ENCODE results near the gene SRGAP3.

Gene SRGAP3

DNA sequence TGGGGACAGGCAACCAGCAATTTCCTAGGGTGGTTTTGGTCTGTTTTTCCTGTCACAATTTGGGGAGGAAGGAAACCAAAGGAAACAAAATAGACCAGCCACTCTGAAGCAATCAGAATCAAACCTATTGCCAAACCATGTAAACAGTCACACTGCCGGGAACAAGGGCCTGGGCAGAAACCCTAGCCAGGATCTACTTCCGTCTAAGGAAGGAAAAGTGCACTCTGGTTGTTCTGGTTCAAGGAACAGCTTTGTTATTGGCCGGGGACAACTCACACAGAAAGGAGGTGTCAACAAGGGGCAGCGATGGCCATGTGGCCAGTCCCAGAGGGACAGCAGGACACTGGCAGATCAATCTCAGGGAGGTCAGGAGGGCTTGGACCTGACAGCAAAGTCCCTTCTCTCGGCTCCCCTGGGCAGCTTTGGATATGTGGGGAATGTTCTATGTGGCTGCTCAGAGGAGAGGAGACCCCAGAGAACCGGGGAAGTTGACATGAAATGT lies 268.6 kb downstream of the SRGAP3 start (continued):
- TF ChIP-seq, protein P1, sequence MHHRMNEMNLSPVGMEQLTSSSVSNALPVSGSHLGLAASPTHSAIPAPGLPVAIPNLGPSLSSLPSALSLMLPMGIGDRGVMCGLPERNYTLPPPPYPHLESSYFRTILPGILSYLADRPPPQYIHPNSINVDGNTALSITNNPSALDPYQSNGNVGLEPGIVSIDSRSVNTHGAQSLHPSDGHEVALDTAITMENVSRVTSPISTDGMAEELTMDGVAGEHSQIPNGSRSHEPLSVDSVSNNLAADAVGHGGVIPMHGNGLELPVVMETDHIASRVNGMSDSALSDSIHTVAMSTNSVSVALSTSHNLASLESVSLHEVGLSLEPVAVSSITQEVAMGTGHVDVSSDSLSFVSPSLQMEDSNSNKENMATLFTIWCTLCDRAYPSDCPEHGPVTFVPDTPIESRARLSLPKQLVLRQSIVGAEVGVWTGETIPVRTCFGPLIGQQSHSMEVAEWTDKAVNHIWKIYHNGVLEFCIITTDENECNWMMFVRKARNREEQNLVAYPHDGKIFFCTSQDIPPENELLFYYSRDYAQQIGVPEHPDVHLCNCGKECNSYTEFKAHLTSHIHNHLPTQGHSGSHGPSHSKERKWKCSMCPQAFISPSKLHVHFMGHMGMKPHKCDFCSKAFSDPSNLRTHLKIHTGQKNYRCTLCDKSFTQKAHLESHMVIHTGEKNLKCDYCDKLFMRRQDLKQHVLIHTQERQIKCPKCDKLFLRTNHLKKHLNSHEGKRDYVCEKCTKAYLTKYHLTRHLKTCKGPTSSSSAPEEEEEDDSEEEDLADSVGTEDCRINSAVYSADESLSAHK (tag by site-specific recombination; IDR thresholded peaks at IDR 0.05) = no peak

DNA sequence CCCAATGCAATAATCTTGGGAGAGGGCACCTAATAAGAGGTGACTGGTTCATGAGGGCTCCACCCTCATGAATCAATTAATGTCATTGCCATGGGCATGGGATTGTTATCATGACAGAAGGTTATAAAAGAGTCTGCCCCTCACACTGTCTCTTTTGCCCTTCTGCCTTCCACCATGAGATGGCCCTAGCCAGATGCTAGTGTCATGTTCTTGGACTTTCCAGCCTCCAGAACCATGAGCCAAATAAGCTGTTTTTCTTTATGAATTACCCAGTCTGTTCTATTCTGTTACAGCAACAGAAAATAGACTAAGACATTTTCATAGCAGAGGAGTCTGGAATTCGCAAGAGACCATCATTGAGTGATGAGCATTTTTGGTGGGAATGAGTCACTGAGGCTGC lies 270.2 kb downstream of the SRGAP3 start:
- CTCF ChIA-PET = interaction anchor here (0.9 to 2.6 kb wide), 4 partner anchors 9 to 323 kb away, joined by 3 to 13 read pairs (median 4); no protein-coding TSS in a partner anchor
- no peak overlapping the region for H3K4me3 ChIP-seq (ENCODE audit: low read depth, low read length)
- TF ChIP-seq ZNF155 (tag by site-specific recombination; IDR thresholded peaks at IDR 0.05) (no peak), SETDB1 (IDR thresholded peaks at IDR 0.05; ENCODE audit: insufficient read length, low read length) (peak; percentile 22)
- POLR2A ChIA-PET = interaction anchor here (0.6 kb wide), 1 partner anchor 81 kb away, joined by 3 read pairs; no protein-coding TSS in a partner anchor
- no peaks in the 10 kb centered on the region for H3K36me3 ChIP-seq (ENCODE audit: control insufficient read depth in 2 of 2, insufficient read depth in 1 of 2, low read length in 2 of 2)
- H3K9me3 ChIP-seq (ENCODE audit: control insufficient read depth, insufficient read depth, low read depth, low read length) = no peaks in the 10 kb centered on the region; the same call in 1 of the 2 replicates
- no peaks in the 10 kb centered on the region for H3K4me1 ChIP-seq (ENCODE audit: control insufficient read depth, insufficient read depth, low read length)
- H3K27ac ChIP-seq (ENCODE audit: extremely low read depth, low read depth, low read length) = no peak overlapping the region

DNA sequence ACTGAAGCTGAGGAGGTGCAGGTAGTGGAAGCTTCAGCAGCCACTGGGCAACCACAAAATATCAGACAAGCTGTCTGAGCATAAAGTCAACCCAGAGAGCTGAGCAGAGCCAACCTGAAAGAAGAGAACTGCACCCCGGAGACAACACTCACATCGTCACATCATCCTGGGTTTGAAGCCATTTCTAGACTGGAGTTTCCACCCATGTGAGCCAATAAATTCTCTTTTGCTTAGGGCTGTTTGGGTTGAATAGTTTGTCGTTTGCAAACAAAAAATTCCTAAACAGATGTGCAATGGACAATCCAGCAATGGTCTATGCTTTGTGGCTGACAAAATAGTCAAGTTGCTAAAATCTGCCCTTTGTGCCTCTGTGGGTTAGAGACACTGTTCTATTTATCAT lies 270.9 kb downstream of the SRGAP3 start:
- no peaks in the 10 kb centered on the region for H3K4me1 ChIP-seq (ENCODE audit: control insufficient read depth, insufficient read depth, low read length)
- TF ChIP-seq ZNF596 (tag by site-specific recombination; IDR thresholded peaks at IDR 0.05) (no peak), OSR2 (tag by site-specific recombination; IDR thresholded peaks at IDR 0.05) (no peak), ZNF155 (tag by site-specific recombination; IDR thresholded peaks at IDR 0.05) (no peak), ZNF585B (tag by site-specific recombination; IDR thresholded peaks at IDR 0.05) (no peak), ZBTB48 (tag by site-specific recombination; IDR thresholded peaks at IDR 0.05) (no peak), ZNF24 (tag by site-specific recombination; IDR thresholded peaks at IDR 0.05) (no peak), ZFP69B (tag by site-specific recombination; IDR thresholded peaks at IDR 0.05) (no peak), ZNF623 (tag by site-specific recombination; IDR thresholded peaks at IDR 0.05) (no peak), ZNF549 (tag by site-specific recombination; IDR thresholded peaks at IDR 0.05) (no peak), ZNF560 (tag by site-specific recombination; IDR thresholded peaks at IDR 0.05; ENCODE audit: borderline replicate concordance) (no peak), ZNF629 (tag by site-specific recombination; IDR thresholded peaks at IDR 0.05) (no peak), BCL11B (tag by site-specific recombination; IDR thresholded peaks at IDR 0.05; ENCODE audit: low read depth) (no peak), FEZF1 (tag by site-specific recombination; IDR thresholded peaks at IDR 0.05) (no peak), ZNF530 (tag by site-specific recombination; IDR thresholded peaks at IDR 0.05; ENCODE audit: low read depth) (no peak), ZSCAN30 (tag by site-specific recombination; IDR thresholded peaks at IDR 0.05) (no peak), SCRT2 (tag by site-specific recombination; IDR thresholded peaks at IDR 0.05) (no peak)
- TF ChIP-seq, protein P2, sequence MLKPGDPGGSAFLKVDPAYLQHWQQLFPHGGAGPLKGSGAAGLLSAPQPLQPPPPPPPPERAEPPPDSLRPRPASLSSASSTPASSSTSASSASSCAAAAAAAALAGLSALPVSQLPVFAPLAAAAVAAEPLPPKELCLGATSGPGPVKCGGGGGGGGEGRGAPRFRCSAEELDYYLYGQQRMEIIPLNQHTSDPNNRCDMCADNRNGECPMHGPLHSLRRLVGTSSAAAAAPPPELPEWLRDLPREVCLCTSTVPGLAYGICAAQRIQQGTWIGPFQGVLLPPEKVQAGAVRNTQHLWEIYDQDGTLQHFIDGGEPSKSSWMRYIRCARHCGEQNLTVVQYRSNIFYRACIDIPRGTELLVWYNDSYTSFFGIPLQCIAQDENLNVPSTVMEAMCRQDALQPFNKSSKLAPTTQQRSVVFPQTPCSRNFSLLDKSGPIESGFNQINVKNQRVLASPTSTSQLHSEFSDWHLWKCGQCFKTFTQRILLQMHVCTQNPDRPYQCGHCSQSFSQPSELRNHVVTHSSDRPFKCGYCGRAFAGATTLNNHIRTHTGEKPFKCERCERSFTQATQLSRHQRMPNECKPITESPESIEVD (tag by site-specific recombination; IDR thresholded peaks at IDR 0.05) = no peak
- TF ChIP-seq, protein P3, sequence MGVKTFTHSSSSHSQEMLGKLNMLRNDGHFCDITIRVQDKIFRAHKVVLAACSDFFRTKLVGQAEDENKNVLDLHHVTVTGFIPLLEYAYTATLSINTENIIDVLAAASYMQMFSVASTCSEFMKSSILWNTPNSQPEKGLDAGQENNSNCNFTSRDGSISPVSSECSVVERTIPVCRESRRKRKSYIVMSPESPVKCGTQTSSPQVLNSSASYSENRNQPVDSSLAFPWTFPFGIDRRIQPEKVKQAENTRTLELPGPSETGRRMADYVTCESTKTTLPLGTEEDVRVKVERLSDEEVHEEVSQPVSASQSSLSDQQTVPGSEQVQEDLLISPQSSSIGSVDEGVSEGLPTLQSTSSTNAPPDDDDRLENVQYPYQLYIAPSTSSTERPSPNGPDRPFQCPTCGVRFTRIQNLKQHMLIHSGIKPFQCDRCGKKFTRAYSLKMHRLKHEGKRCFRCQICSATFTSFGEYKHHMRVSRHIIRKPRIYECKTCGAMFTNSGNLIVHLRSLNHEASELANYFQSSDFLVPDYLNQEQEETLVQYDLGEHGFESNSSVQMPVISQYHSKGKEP (tag by site-specific recombination; IDR thresholded peaks at IDR 0.05) = no peak
- POLR2A ChIA-PET = no interaction called here
- no peak overlapping the region for H3K27ac ChIP-seq (ENCODE audit: extremely low read depth, low read depth, low read length)
- H3K9me3 ChIP-seq (ENCODE audit: control insufficient read depth, insufficient read depth, low read depth, low read length) = no peaks in the 10 kb centered on the region; the same call in 1 of the 2 replicates
- CTCF ChIA-PET = interaction anchor here (0.8 to 2.6 kb wide), 2 partner anchors 10 to 324 kb away, joined by 3 to 13 read pairs; no protein-coding TSS in a partner anchor
- H3K4me3 ChIP-seq (ENCODE audit: low read depth, low read length) = no peak overlapping the region
- no peaks in the 10 kb centered on the region for H3K36me3 ChIP-seq (ENCODE audit: control insufficient read depth in 2 of 2, insufficient read depth in 1 of 2, low read length in 2 of 2)
